GM18951 (cell line): ENCODE measurements around the gene GREB1.

ENCODE experiments used
- POLR2A ChIP-seq: IDR thresholded peaks from 4 replicates; pipeline ENCODE4 v1.6.1; 2011; ENCODE audit warnings: mild to moderate bottlenecking; ENCODE audit not compliant: insufficient read length, insufficient read depth; ENCODE audit errors: extremely low read depth
- in situ Hi-C: fragments of 300-500 bp; cut with MboI; formaldehyde crosslinking; loops from one replicate; pipeline ENCODE4 v1.12.0; 2022; ENCODE audit warnings: low sequenced_read_pairs, mixed read lengths, inconsistent platforms; ENCODE audit not compliant: unreplicated experiment

The GREB1 gene

DNA sequence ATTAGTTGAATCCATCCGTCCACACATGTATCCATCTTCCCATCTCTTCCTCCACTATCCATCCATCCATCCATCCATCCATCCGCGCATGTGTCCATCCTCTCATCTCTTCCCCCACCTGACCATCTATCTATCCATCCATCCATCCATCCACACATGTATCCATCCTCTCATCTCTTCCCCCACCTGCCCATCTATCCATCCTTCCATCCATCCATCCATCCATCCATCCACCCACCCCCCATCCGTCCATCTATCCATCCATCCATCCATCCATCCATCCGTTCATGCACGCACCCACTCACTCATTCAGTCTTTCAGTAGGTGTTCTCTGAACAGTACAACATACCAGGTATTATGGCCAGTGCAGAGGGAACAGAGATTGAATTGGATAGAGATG, 18.9 kb upstream of the GREB1 start:
- no peak for TF ChIP-seq POLR2A
- in situ Hi-C loops, result no loop called here

DNA sequence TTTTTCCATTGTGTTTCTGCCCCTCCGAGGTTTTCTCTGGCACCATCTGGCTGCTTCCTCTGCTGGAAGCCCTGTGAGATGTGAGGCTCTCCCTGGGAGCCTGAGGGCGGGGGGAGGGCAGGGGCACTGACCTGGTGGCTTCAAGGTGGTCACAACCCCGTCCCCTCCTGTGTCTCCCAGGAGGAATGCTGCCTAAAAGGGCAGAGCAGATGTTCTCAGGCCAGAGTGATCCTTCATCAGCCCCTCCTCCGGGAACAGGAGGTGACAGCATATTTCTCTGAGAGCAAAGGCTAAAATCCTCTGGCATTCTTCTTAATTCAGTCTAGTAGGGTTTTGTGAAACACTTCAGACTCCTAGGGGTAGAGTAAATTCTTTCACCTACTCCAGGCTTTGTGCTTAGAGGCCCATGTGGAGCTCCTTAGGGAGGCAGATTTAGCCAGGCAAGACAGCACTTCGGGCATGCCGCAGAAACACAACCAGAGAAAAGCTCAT, 18.3 kb upstream of the GREB1 start:
- TF ChIP-seq POLR2A, result no peak
- in situ Hi-C loops, result no loop called here

DNA sequence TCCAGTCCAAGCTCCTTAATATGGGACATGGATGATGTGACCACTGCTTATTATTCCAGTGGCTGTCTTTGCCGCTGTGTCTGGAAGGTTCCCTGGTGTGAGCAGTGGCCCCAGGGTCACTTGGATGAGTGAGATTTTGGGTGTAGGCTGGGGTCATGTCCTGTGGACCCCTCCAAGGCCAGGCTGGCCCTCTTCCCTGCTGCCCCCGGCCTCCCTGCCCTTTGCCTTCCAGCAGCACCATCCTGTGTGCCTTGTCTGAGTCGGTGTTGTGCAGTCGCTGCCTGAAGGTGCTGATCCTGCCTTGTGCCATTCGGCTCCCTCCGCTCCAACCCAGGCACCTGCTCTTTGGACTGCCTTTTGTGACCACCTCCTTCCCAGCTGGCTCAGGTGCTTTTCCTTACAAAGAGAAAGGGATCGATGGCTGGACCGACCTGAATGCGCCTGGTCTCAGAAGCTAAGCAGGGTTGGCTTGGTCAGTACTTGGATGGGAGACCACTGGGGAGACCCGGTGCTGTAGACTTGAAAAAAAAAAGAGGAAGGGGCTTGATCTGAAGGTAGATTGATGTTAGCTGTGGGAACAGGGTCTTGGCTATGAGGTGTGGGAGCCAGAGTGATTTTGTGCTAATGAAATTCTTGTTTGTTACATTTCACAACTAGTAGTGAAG, 16.7 kb upstream of the GREB1 start:
- in situ Hi-C loops, result no loop called here
- TF ChIP-seq POLR2A, result no peak

DNA sequence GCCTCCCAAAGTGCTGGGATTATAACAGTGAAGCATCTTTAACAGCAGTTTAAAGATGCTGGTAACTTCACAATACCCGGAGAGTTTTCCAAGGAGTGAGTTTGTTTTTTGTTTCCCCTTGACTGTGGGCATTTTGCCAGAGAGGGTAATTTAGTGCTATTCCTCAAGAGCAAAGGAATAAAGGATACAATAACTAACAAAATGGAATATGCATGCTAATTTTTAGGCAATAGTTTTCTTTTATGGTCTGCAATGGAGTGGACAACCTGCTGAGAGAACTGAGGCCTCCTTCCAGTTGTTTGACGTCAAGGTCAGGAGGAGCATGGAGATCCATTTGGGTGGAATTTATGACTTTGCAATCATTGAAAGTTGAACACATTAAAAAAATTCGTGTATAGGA, 15.9 kb upstream of the GREB1 start:
- in situ Hi-C loops, result no loop called here
- TF ChIP-seq POLR2A, result no peak

DNA sequence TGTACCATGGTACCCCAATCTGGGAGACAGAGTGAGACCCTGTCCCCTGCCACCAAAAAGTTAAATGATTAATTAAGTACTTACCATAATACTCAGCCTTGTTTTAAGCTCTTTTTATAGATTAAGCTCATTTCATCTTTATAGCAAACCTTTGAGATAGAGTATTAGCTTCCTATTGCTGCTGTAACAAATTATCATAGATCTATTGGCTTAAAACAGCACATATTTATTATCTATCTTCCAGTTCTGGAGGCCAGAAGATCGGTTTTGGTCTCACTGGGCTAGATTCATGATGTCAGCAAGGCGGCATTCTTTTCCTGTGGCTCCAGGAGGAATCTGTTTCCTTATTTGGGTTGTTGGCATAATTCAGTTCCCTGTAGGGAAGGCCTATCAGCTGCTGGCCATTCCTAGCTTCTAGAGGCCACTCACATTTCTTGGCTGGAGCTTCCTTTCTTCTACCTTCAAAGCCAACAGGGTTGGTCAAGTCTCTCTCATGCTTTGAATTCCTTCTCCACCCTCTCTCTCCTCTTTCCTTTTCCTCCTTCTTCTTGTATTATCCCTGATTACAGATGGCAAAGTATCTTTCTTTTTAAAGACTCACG, 13.7 kb upstream of the GREB1 start:
- in situ Hi-C loops, result no loop called here
- TF ChIP-seq POLR2A, result no peak

DNA sequence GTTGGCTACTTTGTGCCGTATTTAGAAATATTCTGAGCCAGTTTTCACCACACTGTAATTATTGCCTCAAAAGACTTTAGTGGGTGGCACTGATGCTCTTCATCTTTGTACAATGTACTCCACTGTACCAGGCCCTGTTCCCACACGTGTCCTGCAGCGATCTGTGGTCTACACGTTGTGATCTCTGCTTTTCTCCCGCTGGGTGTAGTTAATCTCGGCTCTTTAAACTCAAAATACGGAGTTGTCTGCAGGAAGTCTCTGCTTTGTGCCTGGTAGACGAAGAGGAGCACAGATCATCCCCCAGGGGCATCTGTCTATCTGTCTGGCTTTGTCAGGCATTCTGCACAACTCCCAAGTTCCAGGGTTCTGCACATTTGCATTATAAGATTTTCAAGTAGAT, 12.1 kb upstream of the GREB1 start:
- no peak for TF ChIP-seq POLR2A
- in situ Hi-C loops, result no loop called here

DNA sequence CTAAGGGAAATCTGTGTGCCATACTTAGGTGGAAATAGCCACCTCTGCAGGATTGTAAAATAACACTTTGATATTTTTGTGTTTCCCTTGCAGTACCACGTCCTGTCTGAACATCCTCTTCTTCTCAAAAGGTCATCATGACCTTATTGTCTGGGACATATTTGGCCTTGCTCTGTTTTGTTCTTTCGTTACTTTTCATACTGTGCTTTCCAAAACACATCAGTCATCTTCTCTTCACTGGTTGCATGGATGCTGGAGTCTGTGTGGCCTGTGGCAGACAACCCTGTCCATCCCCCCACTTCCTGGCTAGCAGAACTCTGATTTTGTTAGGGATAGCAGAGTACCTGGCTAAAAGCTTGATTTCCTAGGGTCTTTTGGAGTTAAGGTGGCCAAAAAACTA, 9.4 kb upstream of the GREB1 start:
- TF ChIP-seq POLR2A, result no peak
- in situ Hi-C loops, result no loop called here

DNA sequence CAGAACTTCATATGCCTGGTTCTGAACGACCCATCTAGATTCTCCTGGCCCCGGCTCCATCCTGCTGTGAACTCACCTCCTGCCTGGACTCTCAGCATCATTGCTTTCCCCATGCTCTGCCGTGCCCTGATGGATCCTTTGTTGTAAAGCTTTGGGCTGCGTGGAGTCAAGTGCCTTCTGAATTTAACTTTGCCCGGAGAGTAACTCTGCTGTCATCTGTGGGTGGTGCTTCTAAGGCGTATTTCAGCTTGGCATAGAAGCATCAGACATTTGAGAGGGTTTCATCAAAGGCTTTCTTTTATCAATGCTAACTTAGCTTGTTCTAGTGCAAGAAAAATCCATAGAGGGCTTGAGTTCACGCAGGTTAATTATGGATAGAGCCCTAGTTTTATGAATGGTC, 8.1 kb upstream of the GREB1 start:
- in situ Hi-C loops, result no loop called here

DNA sequence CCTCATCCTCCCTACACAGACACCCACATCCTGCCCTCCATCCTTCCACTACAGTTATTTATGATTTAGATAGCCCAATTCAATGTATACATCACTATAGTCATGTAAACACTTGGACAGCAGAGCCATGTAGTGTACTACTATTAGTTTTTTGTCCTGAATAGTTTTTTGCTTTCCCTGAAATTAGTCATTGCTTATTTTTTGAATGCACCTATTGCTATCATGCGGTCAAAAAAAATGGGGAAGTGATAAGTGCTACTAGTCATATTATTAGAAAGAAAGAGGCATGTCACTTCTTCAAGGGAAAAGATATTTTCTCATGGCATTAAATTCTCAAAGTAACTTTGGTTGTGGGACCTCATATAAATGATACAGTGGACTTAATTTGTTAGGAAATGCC, 6.8 kb upstream of the GREB1 start:
- no peak for TF ChIP-seq POLR2A
- in situ Hi-C loops, result no loop called here

More for the DNA sequence above, 8.1 kb upstream of the GREB1 start:
- no peak for TF ChIP-seq POLR2A

DNA sequence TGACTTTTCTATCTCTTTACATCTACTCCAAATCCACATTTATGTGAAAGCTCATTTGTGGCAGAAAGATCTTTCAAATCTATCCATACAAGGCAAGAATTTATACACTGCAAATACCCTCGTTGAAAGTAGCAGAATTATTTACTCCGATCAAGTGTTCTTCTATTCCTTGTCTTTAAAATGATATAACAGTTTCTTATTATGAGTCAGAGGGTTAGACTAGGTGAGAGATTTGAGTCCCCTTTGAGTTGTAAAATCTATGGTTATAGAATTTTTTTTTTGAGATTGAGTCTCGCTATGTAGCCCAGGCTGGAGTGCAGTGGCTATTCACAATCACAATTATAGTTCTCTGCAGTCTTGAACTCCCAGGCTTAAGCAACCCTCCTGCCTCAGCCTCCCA, 5.6 kb upstream of the GREB1 start:
- no peak for TF ChIP-seq POLR2A
- in situ Hi-C loops, result no loop called here

DNA sequence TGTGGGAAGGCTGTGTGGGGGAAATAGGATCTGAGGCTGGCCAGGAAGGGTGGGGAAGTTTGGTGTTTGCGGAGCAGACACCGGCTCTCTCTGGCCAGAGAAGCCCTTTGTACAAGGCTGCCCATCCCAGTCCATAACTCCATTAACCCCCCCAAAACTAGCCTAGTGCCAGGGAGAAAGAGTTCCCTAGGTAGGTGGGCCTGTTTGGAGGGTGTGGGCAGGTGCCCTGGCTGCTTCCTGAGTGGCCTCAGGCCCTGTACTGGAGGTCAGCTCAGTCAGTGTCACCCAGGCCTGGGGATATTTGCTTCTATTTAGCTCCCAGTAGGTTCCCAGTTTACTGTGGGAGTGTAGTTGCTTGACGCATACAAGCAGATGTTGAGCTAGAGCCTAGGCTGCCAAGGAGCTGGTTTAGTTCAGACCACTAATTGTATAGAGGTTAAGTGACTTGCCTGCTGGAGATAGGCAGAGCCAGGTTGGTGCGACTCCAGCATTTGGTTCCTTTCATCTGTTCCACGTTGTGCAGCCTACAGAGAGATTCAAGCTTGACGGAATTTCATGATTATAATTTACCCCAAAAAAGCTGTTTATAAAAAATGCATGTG, 2.9 kb upstream of the GREB1 start:
- in situ Hi-C loops, result no loop called here
- no peak for TF ChIP-seq POLR2A

DNA sequence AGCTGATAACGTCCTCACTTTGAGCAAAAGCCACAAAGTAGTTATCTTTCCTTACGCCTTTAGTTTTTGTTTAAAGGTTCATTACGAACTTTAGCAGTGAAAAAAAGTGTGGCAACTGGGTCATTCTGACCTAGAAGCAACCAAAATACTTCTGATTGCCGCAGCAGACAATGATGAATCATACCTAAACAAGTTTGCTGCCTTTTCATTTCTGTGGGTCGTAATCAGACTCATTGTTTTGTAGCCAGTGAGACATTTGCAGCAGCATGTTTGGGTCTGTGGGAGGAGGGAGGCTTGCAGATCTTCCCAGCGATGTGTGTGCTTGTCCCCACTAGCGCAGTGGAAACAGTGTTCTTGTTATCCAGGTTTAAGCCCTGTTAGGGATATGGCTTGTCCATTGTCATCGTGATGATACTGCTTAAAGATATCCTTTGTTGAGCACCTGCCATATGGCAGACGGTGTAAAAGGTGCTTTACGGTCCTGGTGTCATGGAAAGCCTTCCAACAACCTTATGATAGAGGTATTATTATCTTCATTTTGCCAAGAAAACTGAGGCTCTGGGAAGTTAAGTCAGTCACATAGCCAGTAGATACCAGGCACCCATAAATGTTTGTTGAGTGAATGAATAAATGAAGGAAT, 1.3 kb upstream of the GREB1 start:
- in situ Hi-C loops, result no loop called here
- TF ChIP-seq POLR2A, result no peak

DNA sequence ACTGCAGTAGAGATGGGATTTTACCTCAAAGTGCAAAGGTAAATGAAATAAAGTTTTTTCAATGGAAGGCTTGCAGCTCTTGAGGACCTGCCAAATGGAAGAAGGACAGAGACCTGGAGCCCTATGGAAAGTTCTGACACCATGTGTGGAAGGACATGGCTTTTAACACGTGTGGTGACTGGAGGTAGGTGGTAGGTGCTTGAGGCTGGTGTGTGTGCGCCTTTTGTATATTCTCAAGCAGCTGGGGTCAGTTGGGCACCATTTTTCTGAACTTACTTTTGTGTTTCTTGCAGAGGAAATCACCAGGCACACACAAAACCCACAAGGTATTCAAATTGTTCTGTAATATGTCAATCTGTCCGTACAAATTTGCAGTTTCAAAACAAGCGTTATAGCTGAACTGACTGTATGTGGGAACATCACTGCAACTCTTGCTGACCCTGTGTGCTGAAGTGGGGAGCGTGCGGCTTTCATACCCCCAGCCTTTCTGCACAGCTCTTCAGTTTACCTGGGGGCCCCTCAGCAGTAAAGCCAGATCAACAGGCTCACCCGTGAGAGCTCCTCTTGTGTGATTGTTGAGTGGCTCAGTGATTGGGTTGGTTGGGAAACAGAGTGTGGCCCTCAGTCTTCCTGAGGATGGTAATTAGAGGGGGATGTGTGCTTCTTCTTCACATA, 363 bp downstream of the GREB1 start:
- in situ Hi-C loops, result no loop called here
- TF ChIP-seq POLR2A, result no peak
